HEK293T (cell line): ENCODE results near the gene BLVRB.

Source experiments
- CTCF ChIA-PET: fragments of 350-600 bp; formaldehyde crosslinking; extraction: SDS; loops from one replicate; lab custom pipeline; 2021; ENCODE audit warnings: antibody characterized with exemption, inconsistent platforms; lab: Yijun Ruan, JAX
- POLR2A ChIA-PET: fragments of 350-600 bp; formaldehyde crosslinking; extraction: SDS; loops from one replicate; lab custom pipeline; 2020; ENCODE audit warnings: antibody characterized with exemption, inconsistent platforms; lab: Yijun Ruan, JAX
- DNase-seq: peaks from one replicate; pipeline ENCODE4 v3.0.0; 2012; ENCODE audit warnings: mixed read lengths; ENCODE audit errors: extremely low spot score
- ARNT ChIP-seq: fragments of 450-650 bp; IDR thresholded peaks from 2 replicates; pipeline ENCODE4 v1.6.1; 2017; ENCODE audit warnings: mild to moderate bottlenecking
- BHLHE40 ChIP-seq: fragments of 450-650 bp; IDR thresholded peaks from 2 replicates; pipeline ENCODE4 v1.6.1; 2016; ENCODE audit warnings: mild to moderate bottlenecking, moderate library complexity, borderline replicate concordance
- CTBP1 ChIP-seq: fragments of 450-650 bp; IDR thresholded peaks from 2 replicates; pipeline ENCODE4 v1.6.1; 2016; ENCODE audit warnings: borderline replicate concordance
- ELF4 ChIP-seq: fragments of 450-650 bp; IDR thresholded peaks from 2 replicates; pipeline ENCODE4 v1.6.1; 2017; ENCODE audit warnings: antibody characterized with exemption
- FOXA1 ChIP-seq: fragments of 450-650 bp; IDR thresholded peaks from 2 replicates; pipeline ENCODE4 v1.6.1; 2016; ENCODE audit warnings: mild to moderate bottlenecking
- FOXK2 ChIP-seq: fragments of 450-650 bp; IDR thresholded peaks from 2 replicates; pipeline ENCODE4 v1.6.1; 2016; ENCODE audit warnings: mild to moderate bottlenecking
- FOXM1 ChIP-seq: fragments of 450-650 bp; IDR thresholded peaks from 2 replicates; pipeline ENCODE4 v1.6.1; 2017; ENCODE audit warnings: mild to moderate bottlenecking, borderline replicate concordance
- HDGF ChIP-seq: fragments of 450-650 bp; IDR thresholded peaks from 2 replicates; pipeline ENCODE4 v1.6.1; 2017; ENCODE audit warnings: antibody characterized with exemption, borderline replicate concordance
- L3MBTL2 ChIP-seq: fragments of 450-650 bp; conservative IDR thresholded peaks from 2 replicates; pipeline ENCODE4 v1.6.1; 2016; ENCODE audit warnings: mild to moderate bottlenecking
- LEF1 ChIP-seq: fragments of 450-650 bp; IDR thresholded peaks from 2 replicates; pipeline ENCODE4 v1.6.1; 2017; ENCODE audit warnings: mild to moderate bottlenecking, borderline replicate concordance
- NFRKB ChIP-seq: fragments of 450-650 bp; IDR thresholded peaks from 2 replicates; pipeline ENCODE4 v1.6.1; 2016; ENCODE audit warnings: mild to moderate bottlenecking, moderate library complexity
- PKNOX1 ChIP-seq: fragments of 450-650 bp; IDR thresholded peaks from 2 replicates; pipeline ENCODE4 v1.6.1; 2016
- SP1 ChIP-seq: fragments of 450-650 bp; IDR thresholded peaks from 2 replicates; pipeline ENCODE4 v1.6.1; 2017
- SUZ12 ChIP-seq: fragments of 450-650 bp; IDR thresholded peaks from 2 replicates; pipeline ENCODE4 v1.6.1; 2016; ENCODE audit warnings: mild to moderate bottlenecking
- TARDBP ChIP-seq: fragments of 450-650 bp; IDR thresholded peaks from 2 replicates; pipeline ENCODE4 v1.6.1; 2016
- ZNF384 ChIP-seq: fragments of 450-650 bp; IDR thresholded peaks from 2 replicates; pipeline ENCODE4 v1.6.1; 2016

The BLVRB gene

DNA sequence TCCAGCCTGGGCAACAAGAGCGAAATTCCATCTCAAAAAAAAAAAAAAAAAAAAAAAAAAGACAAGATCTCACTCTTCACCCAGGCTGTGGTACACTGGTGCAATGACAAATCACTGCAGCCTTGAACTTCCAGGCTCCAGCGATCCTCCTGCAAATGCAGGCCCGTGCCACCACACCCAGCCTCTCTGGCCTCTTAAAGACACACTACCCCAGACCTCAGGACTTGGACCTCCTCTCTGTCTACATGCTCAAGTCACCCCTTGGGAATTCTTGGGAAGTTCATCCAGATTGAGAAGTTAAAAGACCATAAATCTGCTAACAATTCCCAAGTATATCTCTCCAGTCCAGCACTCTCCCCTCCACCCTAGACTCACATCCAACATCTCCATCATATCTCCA is 65.0 kb downstream of the BLVRB start:
- DNase-seq = no peak
- ChIA-PET POLR2A (no interaction called here), CTCF (no interaction called here)
- no peak for TF ChIP-seq LEF1
- TF ChIP-seq PKNOX1 = no peak
- no peak for TF ChIP-seq ARNT
- no peak for TF ChIP-seq FOXM1
- no peak for TF ChIP-seq FOXA1
- no peak for TF ChIP-seq ZNF384
- no peak for TF ChIP-seq TARDBP
- no peak for TF ChIP-seq SUZ12
- TF ChIP-seq ELF4 = no peak
- TF ChIP-seq SP1 = no peak
- no peak for TF ChIP-seq BHLHE40
- no peak for TF ChIP-seq FOXK2
- no peak for TF ChIP-seq HDGF
- TF ChIP-seq L3MBTL2 = no peak
- no peak for TF ChIP-seq NFRKB
- no peak for TF ChIP-seq CTBP1

DNA sequence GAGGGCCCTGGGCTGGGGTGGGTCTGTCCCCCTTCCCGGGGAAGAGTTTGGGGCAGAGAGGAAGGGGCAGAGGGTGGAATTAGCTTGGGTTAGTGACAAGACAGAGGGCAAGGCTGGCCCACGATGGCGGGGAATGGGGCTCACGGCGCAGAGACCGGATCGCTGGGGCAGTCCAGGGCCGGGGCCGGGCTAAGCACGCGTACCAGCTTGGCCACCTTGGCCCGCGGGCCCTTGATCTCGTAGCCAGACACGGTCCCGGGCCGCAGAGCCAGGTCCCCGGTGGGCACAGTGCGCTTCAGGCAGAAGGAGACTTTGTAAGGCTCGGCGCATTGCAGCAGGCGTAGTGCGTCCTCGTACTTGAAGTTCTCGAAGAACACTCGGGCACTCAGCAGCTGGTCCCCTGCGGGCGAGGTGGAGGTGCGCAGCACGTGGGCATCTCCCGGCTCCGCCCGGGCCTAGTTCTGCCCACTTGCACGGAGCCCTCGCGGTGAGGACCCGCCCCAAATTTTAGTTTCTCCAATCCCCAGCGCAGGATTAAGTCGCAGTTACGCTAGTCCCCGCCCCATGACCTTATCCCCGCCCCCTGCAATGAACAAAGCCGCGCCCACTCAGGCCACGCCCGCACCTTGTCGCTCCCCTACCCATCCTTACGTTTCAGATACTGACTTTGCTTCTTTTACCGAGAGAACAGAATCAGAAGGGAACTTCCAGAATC is 67.0 kb downstream of the BLVRB start:
- DNase-seq = no peak
- CTCF ChIA-PET = no interaction called here
- TF ChIP-seq FOXM1 (no peak), HDGF (no peak), LEF1 (no peak), L3MBTL2 (no peak), NFRKB (no peak), CTBP1 (no peak), FOXA1 (no peak), ZNF384 (no peak), BHLHE40 (no peak), ARNT (no peak), ELF4 (no peak), SUZ12 (no peak), FOXK2 (no peak), PKNOX1 (no peak), TARDBP (no peak), SP1 (no peak)
- POLR2A ChIA-PET = no interaction called here
